HG03103 (cell line): Measurements from ENCODE around the gene RNGTT.

Source experiments
- ATAC-seq: cut with Tn5 transposase; IDR thresholded peaks from one replicate; pipeline ENCODE4 v1.9.1; 2021; ENCODE audit warnings: low read depth; ENCODE audit not compliant: unreplicated experiment

Gene RNGTT

DNA sequence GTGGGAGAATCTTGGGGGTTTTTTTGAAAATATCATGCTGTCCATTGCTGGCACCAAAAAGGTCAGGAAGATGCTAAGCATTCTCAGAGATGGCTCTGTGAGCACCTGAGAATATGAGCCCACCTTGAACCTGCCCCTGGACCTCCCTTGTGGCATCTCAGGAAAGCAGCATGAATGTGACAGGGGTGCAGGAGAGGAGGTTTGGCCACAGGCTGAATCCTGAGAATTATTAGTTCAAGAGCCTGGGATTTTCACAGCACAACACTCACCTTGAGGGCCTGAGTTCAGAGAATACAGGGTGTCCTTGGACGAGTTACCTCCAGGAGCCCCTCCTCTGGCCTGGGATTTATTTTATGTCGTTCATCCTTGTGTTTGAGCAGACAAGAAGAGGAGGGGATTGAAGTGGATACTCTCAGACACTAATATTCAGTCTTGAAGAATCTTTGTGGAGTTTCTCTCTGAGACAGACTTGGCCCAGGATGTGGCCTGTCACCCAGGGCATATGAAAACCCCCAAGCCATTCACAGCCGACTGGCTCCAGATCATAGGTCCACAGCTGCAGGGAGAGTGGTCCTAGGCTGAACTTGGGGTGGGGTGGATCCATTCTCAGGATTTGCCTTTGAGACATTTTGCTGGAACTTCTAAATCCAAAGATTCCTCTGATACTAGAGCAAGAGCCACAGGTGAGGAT, 390.8 kb downstream of the RNGTT start:
- ATAC-seq: no peak

- ATAC-seq: no peak
Observed at GRCh38 chr6:88569959-88570358, 393.5 kb downstream of the RNGTT start.

DNA sequence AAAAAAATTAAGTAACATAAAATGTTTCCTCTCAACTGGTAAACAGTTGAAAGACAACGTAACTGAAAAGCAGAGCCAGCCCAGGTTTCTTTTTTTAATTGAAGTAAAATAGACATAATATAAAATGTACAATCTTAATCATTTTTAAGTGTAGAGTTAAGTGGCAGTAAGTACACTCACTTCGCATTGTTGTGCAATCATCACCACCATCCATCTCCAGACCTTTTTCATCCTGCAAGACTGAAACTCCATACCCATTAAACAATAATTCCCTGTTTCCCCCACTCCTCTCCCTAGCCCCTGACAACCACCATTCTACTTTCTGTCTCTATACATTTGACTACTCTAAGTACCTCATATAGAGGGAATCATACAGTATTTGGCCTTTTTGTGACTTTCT, 395.7 kb downstream of the RNGTT start:
- no peak for ATAC-seq

DNA sequence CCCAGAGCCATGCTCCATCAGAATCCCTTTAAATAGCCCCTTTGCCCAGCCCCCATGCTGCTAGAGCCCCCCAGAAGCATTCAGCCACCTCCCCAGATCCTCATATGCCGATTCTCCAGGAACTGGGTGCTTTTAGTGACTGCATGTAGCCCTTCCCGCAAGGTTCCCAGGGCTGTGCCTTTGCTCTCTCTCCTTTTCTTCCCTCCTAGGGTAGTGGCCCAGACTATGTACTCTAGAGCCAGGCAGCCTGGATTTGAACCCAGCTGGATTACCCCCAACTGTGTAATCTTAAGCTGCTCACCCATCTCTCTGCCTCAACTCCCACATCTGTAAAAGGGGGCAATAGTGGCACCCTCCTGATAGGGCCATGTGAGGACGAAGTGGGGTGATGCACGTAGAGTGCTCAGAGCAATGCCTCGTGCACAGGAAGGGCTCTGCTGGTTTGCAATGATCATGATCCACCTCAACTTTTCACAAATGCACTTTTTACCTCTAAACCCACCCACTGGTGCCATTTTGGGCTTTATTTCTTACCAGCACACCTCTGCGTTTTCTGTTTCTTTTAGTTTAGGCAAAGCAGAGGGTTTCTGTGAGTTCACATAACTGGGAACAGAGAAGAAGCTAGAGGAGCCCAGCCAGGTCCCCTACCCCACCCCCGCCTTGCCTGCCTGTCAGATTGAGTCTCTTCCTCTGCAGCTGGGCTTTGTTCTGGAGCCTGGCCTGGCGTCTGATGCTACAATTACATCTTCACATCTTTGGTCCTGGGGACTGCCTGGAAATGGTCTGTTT, 396.5 kb downstream of the RNGTT start:
- ATAC-seq: no peak

DNA sequence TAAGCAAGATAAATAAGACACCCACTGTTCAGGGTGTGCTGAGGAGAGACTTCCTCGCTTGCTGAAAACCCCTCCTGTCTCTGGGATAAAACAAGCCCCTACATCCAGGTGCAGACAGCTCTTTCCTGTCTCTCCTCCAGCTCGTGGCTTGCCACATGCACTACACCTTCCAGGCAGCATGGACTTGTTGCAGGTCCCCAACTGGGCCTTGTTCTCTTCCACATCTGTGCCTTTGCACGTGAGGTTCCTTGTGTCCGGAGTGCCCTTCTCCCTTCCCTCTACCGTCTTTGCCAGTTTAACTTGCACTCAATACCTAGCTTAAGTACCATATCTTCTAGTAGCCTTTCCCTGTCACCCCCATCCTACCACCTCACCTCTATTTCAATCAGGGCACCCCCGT, 397.6 kb downstream of the RNGTT start:
- ATAC-seq: no peak

DNA sequence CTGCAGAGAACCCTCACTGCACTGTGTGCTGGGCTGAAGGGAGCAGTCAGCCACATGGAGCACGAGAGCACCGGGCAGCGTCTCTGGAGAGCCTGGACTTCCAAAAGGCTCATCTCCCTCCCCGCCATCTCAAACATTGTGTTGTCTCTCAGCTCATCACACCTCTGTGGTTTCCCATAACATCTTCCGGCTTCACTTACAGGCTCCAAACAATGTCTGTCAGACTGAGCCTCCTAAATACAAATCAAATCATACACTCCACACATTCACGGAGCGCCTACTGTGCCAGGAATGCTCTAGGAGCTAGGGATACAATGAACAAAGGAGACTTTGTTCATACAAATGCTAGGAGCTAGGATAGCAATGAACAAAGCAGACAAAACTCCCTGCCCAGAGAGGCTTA, 398.0 kb downstream of the RNGTT start:
- no peak for ATAC-seq

DNA sequence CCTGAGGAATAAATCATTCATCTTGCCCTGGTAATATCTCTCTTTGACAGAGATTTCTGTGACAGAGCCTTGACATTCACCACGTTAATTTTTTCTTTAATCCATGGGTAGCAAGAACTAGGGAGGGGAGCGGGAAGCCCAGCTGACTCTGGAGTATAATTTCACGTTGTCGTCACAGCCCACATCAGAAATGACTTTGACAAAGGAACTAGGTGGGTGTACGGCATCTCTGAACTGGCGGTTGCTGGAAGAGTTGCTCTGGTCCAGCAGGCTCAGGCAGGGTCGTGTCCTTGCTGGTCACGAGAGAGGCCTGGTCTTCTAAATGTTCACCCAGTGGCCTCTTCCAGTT, 400.2 kb downstream of the RNGTT start:
- ATAC-seq: no peak

DNA sequence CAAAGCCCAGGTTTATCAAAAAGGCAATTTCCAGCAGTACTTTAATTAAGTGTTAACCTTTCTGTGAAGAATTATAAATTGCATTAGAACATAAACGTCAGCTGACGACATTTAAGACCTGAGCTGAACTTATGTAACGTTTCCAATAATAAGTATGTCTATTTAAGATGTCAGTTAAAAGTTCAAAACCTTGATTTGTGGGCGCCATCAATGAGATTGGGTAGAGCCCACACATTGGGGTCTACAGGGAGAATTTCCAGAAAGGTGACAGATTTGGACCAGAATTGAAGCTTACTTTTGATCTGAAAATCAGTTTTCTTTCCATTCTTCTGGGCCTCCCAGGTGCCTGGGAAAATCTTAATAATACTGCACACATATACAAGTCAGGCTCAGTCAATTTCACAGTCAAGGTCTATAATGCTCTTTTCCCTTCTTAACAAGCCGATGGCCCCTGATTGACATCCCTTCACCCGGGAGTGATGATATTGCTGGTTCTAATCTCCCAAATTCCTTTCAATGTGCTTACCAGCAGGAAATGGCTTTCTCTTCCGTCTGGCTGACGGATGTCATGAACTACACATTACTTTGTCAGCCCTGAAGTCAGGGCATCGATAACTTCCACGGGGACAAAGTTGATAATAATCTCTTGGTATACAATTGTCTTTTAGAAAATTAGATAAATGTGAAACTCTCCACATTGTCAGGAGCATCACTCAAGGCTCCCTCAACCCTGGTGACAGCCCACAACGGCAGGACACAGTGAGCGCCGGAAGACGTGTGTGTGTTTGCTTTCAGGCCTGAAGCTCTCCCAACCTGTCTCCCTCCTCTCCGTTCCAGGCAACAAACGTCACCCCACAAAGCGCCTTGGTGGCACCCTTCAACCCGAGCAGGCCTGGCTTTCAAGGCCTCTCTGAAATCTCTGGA, 400.8 kb downstream of the RNGTT start:
- ATAC-seq: no peak

- ATAC-seq: no peak
Observed at GRCh38 chr6:88561954-88562315, 401.5 kb downstream of the RNGTT start.

DNA sequence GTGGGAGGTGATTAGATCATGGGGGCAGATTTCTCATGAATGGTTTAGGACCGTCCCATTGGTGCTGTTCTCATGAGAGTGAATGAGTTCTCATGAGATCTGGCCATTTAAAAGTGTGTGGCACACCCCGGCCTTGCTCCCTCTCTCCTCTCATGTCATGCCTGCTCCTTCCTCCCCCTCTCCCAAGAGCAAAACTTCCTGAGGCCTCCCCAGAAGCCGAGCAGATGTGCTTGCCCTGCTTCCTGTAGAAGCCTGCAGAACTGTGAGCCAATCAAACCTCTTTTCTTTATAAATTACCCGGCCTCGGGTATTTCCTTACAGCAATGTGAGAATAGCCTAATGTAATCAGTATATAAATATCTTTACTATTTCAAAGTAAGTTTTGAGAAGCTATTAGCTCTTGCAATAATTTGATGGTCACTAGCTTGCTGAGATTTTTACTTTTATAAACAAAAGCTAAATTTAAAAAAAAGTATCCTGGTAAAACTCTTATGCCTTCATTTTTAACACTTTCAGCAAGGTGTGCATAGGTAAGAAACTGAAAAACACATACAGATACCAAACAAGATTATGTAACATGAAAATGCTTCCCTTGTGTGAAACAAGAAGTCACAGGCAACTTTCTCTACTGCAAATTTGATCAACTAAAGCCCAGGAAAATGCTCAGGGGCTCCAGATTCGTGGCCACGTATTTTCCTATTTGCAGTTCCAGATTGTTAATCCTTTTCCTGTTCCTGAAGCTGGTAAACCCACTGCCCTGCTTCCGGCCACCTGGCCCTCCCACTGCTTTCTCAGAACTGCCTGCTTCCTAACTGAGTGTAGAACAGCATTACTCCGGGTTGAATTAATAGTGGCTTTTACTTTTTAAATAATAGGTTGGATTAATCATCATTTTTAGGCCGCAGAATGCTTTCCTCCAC, 402.1 kb downstream of the RNGTT start:
- no peak for ATAC-seq
